Activated T-helper 17 cell treated with anti-CD3 and anti-CD28 coated beads, Interleukin-2, amount 50 U/mL, for 72 hours (primary cell): ENCODE measurements around the gene TPP2. TPM values are rescaled to one million over a fixed set of nuclear protein-coding genes. Genes with fewer than 3 reads are reported as not detected.

ENCODE experiments used
- ATAC-seq: fragments of 150-1000 bp; cut with Tn5 transposase; replicated peaks from 2 replicates; pipeline ENCODE4 v1.10.0; 2021; ENCODE audit warnings: mild to moderate bottlenecking, moderate library complexity
- H3K27ac Mint-ChIP-seq: one replicate; pipeline ENCODE4 v1.8.0; 2022; ENCODE audit warnings: mixed read lengths
- H3K27me3 Mint-ChIP-seq: one replicate; pipeline ENCODE4 v1.8.0; 2022; ENCODE audit warnings: mixed read lengths
- H3K36me3 Mint-ChIP-seq: one replicate; pipeline ENCODE4 v1.8.0; 2022; ENCODE audit warnings: low read depth, mild to moderate bottlenecking, mixed read lengths
- H3K4me1 Mint-ChIP-seq: one replicate; pipeline ENCODE4 v1.8.0; 2022; ENCODE audit warnings: mixed read lengths
- H3K4me3 Mint-ChIP-seq: one replicate; pipeline ENCODE4 v1.8.0; 2022; ENCODE audit warnings: mild to moderate bottlenecking, mixed read lengths
- H3K9me3 Mint-ChIP-seq: one replicate; pipeline ENCODE4 v1.8.0; 2022; ENCODE audit warnings: mixed read lengths
- total RNA-seq, 2 donors: library from RNA; stranded (reverse); gene quantifications; one replicate each; pipeline ENCODE4 v1.2.3, GENCODE V29; 2022

TPP2 gene
- total RNA-seq, 2 donors from 2014 or later: 57.2 to 71.4 TPM

DNA sequence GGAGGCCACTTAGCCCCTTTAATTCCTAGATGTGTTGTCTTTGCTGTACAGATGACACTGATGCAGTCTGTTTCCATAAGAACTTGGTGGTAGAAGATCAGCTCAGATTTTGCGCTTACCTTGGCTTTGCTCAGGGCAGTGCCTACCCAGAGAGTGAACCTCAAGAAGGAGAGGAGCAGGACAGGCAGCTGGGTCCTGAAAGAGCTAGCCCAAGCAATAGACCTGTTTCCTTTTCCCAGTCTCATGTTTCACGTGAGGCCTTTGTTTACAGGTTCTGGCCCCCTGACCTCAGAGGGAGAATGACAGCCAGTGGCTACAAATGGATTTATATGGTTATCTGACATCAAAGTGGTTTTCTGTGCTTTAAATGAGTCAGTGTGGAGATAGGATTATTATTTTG is 58.0 kb downstream of the TPP2 start:
- Mint-ChIP-seq H3K4me3 (no peak overlapping the region), H3K9me3 (no peaks in the 10 kb centered on the region), H3K36me3 (peaks cover 36% of the 10 kb centered on the region), H3K27ac (no peak overlapping the region), H3K4me1 (no peaks in the 10 kb centered on the region), H3K27me3 (no peaks in the 10 kb centered on the region)
- no peak for ATAC-seq

DNA sequence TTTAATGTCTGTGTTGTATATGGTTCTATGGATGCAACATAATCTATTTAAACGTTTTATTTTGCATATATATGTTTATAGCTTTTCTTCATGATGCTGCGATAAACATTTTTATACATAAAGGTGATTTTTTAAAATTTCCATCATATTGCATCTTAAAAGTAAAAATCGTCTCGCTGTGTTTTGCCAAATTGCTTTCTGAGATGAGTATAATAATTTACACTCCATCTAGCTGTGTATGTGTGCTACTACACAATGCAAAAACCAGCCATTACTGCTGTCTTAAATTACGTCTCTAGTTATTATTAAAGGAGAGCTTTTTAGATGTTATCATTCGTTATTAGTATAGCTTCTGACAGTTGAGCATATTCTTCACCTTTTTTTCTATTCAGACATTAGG is 60.8 kb downstream of the TPP2 start:
- Mint-ChIP-seq H3K27me3 (no peaks in the 10 kb centered on the region), H3K9me3 (no peaks in the 10 kb centered on the region), H3K27ac (no peak overlapping the region), H3K36me3 (peaks cover 36% of the 10 kb centered on the region), H3K4me3 (no peak overlapping the region), H3K4me1 (no peaks in the 10 kb centered on the region)
- no peak for ATAC-seq

- Mint-ChIP-seq H3K4me3 (no peak overlapping the region), H3K4me1 (no peaks in the 10 kb centered on the region), H3K36me3 (peaks cover 34% of the 10 kb centered on the region), H3K27ac (no peak overlapping the region), H3K9me3 (no peaks in the 10 kb centered on the region), H3K27me3 (no peaks in the 10 kb centered on the region)
- ATAC-seq: no peak
These were observed 61.9 kb downstream of the TPP2 start for GRCh38 chr13:102658660-102659059.

GRCh38 chr13:102659168-102659713 is 62.5 kb downstream of the TPP2 start:
- Mint-ChIP-seq H3K27ac (no peak overlapping the region), H3K9me3 (no peaks in the 10 kb centered on the region), H3K4me1 (no peaks in the 10 kb centered on the region), H3K4me3 (no peak overlapping the region), H3K36me3 (peaks cover 40% of the 10 kb centered on the region), H3K27me3 (no peaks in the 10 kb centered on the region)
- no peak for ATAC-seq

DNA sequence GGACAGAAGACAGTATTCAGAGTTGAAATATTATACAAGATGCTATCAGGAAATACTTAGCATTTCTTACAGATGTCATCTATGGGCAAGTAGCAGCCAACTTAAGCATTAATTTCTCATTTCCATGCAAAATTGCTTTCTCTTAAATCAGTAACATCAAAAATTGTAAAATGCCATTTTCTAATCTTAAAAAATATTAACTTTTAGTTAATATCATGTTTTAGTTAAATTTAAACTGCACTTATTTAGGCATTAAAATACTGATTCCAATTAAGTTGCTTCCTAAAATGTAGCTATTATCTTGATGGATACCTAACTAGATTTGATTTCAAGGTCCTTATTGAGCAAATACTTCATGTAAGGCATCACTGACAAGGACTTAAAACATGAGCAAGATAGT is 70.2 kb downstream of the TPP2 start:
- Mint-ChIP-seq H3K4me3 (no peak overlapping the region), H3K27me3 (no peaks in the 10 kb centered on the region), H3K27ac (no peak overlapping the region), H3K36me3 (peaks cover 94% of the 10 kb centered on the region), H3K4me1 (no peaks in the 10 kb centered on the region), H3K9me3 (no peaks in the 10 kb centered on the region)
- no peak for ATAC-seq

GRCh38 chr13:102667911-102668310 is 71.1 kb downstream of the TPP2 start:
- Mint-ChIP-seq H3K36me3 (peaks cover 94% of the 10 kb centered on the region), H3K27ac (no peak overlapping the region), H3K4me3 (no peak overlapping the region), H3K4me1 (no peaks in the 10 kb centered on the region), H3K9me3 (no peaks in the 10 kb centered on the region), H3K27me3 (no peaks in the 10 kb centered on the region)
- ATAC-seq: no peak

DNA sequence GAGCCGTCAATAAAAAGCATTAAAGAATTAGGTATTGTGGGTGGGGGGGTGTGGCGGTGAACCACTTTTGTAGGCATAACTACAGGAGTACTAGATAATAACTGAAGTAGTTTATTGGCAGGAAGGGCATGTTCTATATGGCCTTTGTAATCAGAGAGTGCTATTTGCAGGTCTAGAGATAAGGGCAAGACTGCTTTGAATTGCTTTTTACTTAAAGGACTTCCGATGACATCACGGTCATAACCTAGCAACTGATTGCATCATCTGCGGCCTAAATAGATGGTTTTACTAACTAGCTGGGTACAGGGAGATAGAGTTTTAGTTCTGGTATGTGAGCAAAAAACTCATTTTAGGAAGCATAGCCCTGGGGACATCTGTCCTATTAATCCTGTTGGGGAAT is 73.3 kb downstream of the TPP2 start:
- Mint-ChIP-seq H3K27ac (peak overlapping the region; percentile 20), H3K4me3 (no peak overlapping the region), H3K36me3 (peaks cover 96% of the 10 kb centered on the region), H3K27me3 (no peaks in the 10 kb centered on the region), H3K9me3 (no peaks in the 10 kb centered on the region), H3K4me1 (no peaks in the 10 kb centered on the region)
- no peak for ATAC-seq

- ATAC-seq: no peak
- Mint-ChIP-seq H3K4me3 (no peak overlapping the region), H3K27ac (no peak overlapping the region), H3K4me1 (no peaks in the 10 kb centered on the region), H3K9me3 (no peaks in the 10 kb centered on the region), H3K36me3 (peaks cover 95% of the 10 kb centered on the region), H3K27me3 (no peaks in the 10 kb centered on the region)
These were observed 78.3 kb downstream of the TPP2 start for GRCh38 chr13:102675115-102675514.

- H3K27ac Mint-ChIP-seq: peak overlapping the region; percentile 40
- H3K4me1 Mint-ChIP-seq: peaks cover 8% of the 10 kb centered on the region
- H3K36me3 Mint-ChIP-seq: peaks cover 79% of the 10 kb centered on the region
These were observed 80.3 kb downstream of the TPP2 start for GRCh38 chr13:102677122-102677521.

DNA sequence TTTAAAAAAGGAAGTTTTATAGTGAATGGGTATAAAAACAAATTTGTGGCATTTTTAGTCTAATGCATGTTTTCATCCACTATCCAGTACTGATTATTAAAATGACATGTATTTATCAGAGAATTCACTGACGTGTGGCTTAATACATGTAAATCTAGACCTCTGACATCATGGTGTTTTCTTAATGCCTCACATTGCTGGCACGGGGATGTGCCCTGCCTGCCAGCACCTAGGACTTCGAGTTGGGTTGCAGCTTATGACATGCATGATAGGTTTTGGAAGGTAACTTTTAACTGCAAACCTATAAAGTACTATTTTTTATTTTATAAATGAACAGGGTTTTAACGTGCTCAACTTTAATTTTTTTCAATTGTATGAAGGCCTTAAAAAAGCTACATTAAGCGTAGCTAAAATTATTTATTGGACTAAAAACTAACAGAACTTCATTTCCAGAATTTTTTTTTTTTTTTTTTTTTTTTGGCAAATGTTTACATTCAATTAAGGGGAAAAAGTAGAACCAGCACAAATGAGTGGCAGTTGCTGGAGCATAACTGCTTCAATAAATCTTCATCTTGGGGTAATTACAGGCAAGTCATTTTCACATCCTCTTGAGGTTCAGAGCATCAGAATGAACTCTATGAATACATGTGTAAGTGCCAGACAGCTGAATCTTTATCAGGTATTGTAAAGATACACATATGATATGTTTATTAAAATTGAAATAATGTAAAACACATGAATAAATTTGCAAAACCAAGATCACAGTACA is 81.7 kb downstream of the TPP2 start:
- Mint-ChIP-seq H3K9me3 (no peaks in the 10 kb centered on the region), H3K27ac (no peak overlapping the region), H3K36me3 (peaks cover 65% of the 10 kb centered on the region), H3K27me3 (no peaks in the 10 kb centered on the region), H3K4me3 (no peak overlapping the region), H3K4me1 (peaks cover 16% of the 10 kb centered on the region)
- no peak for ATAC-seq

More at GRCh38 chr13:102677122-102677521, 80.3 kb downstream of the TPP2 start:
- no peak overlapping the region for H3K4me3 Mint-ChIP-seq
- H3K9me3 Mint-ChIP-seq: no peaks in the 10 kb centered on the region
- no peak for ATAC-seq
- no peaks in the 10 kb centered on the region for H3K27me3 Mint-ChIP-seq

DNA sequence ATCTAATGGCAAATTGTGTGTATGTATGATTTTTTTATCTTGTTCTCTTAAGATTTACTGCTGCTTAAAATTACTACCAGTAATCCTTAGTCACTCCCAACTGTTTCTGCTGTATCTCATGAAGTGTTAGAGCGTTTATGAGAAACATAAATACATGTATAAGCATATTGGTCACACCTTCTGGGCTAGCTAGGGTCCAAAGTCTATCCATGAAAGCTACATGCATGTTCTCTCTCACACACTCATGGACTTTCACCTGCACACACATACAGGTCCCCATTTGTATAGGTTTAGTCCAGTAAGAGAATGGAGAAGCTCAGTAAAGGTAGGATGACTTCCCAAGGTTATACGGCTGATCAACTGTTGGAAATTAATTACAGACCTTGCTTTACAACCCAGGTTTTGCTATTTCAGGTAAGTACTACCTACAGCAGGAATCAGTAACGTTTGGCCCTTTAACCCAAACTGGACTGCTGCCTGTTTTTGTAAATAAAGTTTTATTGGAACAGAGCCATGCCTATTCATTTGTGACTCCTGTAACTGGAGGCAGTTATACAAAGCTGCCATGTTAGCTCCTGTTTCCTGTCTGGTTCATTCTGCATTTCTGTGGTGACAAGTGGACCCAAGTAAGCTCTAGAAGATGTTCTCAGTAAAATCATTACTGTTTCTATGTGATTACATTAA is 82.8 kb downstream of the TPP2 start:
- Mint-ChIP-seq H3K27me3 (no peaks in the 10 kb centered on the region), H3K36me3 (peaks cover 54% of the 10 kb centered on the region), H3K9me3 (no peaks in the 10 kb centered on the region), H3K27ac (peak overlapping the region; percentile 52), H3K4me3 (no peak overlapping the region), H3K4me1 (peaks cover 16% of the 10 kb centered on the region)
- ATAC-seq: no peak

DNA sequence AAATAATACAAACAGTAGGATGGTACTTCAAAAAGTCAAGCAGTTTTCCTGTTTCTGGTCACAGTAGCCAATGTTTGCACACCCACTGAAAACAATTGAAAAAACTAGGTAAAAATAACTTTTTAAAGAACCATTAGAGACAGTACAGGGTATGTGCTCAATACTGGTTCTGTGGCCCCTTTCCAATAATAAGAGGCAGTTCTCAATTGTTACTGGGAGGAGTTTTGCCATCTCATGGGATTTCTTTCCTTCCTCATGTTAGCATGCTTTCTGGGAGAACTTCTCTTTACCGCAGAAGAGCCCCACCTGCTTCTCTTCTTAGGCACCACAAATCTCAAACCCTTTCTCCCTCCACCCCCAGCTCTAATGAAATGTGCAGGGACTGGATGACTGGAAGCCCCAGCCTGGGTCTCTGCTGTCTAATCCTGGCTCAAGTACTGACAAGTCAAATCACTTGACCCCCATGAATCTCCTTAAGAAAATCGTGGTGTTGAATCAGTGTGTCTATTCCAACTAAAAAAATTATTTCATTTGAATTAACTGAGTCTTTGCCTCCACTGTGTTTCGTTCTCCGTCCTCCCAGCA is 83.4 kb downstream of the TPP2 start:
- no peaks in the 10 kb centered on the region for H3K27me3 Mint-ChIP-seq
- H3K36me3 Mint-ChIP-seq: peaks cover 48% of the 10 kb centered on the region
- no peak for ATAC-seq
- no peaks in the 10 kb centered on the region for H3K9me3 Mint-ChIP-seq
- H3K27ac Mint-ChIP-seq: peak overlapping the region; percentile 52
- peaks cover 16% of the 10 kb centered on the region for H3K4me1 Mint-ChIP-seq
- no peak overlapping the region for H3K4me3 Mint-ChIP-seq

- Mint-ChIP-seq H3K4me1 (peaks cover 16% of the 10 kb centered on the region), H3K36me3 (peaks cover 39% of the 10 kb centered on the region), H3K27me3 (no peaks in the 10 kb centered on the region), H3K27ac (peak overlapping the region; percentile 52), H3K4me3 (peak overlapping the region; percentile 21), H3K9me3 (no peaks in the 10 kb centered on the region)
- peak; percentile 76 for ATAC-seq
These were observed 84.3 kb downstream of the TPP2 start for GRCh38 chr13:102680842-102681740.

DNA sequence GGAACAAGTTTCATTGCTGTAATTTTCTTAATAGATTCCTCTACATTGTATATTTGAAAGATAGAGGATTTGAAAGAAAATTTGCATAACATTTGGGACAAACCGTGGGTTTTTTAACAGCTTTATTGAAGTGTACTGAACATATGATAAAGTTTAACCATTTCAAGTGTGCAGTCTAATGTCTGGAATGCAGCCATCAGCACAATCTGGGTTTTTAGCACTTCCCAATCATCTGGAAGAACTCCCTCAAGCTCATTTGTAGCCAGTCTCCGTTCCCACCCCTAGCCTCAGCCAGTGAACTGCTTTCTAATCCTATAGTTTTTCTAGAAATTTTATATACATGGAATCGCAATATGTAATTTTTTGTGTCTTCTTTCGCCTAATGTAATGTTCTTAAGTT is 85.4 kb downstream of the TPP2 start:
- Mint-ChIP-seq H3K9me3 (no peaks in the 10 kb centered on the region), H3K4me3 (peak overlapping the region; percentile 34), H3K27ac (peak overlapping the region; percentile 49), H3K4me1 (peaks cover 16% of the 10 kb centered on the region), H3K36me3 (peaks cover 28% of the 10 kb centered on the region), H3K27me3 (no peaks in the 10 kb centered on the region)
- ATAC-seq: no peak
